RWPE1 (cell line): Measurements from ENCODE around the gene SMIM5.

ENCODE experiments used
- CTCF ChIA-PET: fragments of 350-600 bp; sonication (Branson Sonifier 250); formaldehyde crosslinking; extraction: SDS; loops from one replicate; lab custom pipeline; 2021; lab: Yijun Ruan, JAX
- POLR2A ChIA-PET: fragments of 400-600 bp; formaldehyde crosslinking; extraction: SDS; loops from one replicate; lab custom pipeline; 2020; ENCODE audit warnings: antibody characterized with exemption; ENCODE audit not compliant: low non-redundant PET; lab: Yijun Ruan, JAX
- DNase-seq: peaks from one replicate; pipeline ENCODE4 v3.0.0; 2012; ENCODE audit warnings: low spot score
- H3K27ac ChIP-seq: fragments of 450-650 bp; 2 replicates; pipeline ENCODE4 v1.5.1; 2017
- CTCF ChIP-seq: fragments of 450-650 bp; conservative IDR thresholded peaks from 2 replicates; pipeline ENCODE4 v1.5.1; 2017; ENCODE audit warnings: low read depth, mild to moderate bottlenecking

The SMIM5 gene

GRCh38 chr17:75645501-75645888 is 12.3 kb downstream of the SMIM5 start:
- ChIA-PET CTCF (interaction anchor here (0.7 to 3.4 kb wide), 5 partner anchors 8 to 102 kb away, joined by 3 to 38 read pairs (median 5); partner anchors contain the start of gene SMIM5), POLR2A (no interaction called here)
- TF ChIP-seq CTCF: no peak
- H3K27ac ChIP-seq: peak overlapping the region; percentile 68
- DNase-seq: peak; percentile 89

- POLR2A ChIA-PET: no interaction called here
- H3K27ac ChIP-seq: peak overlapping the region; percentile 68
- TF ChIP-seq CTCF: no peak
- peak; percentile 77 for DNase-seq
- CTCF ChIA-PET: interaction anchor here (0.7 to 3.4 kb wide), 5 partner anchors 8 to 102 kb away, joined by 3 to 38 read pairs (median 5); partner anchors contain the start of gene SMIM5
Measured at GRCh38 chr17:75645889-75646637, 12.8 kb downstream of the SMIM5 start.

GRCh38 chr17:75646638-75646992 is 13.4 kb downstream of the SMIM5 start:
- CTCF ChIA-PET: interaction anchor here (0.6 to 3.4 kb wide), 3 partner anchors 11 to 25 kb away, joined by 3 to 38 read pairs (median 3); partner anchors contain the start of gene SMIM5
- peak overlapping the region; percentile 68 for H3K27ac ChIP-seq
- POLR2A ChIA-PET: no interaction called here
- DNase-seq: no peak
- TF ChIP-seq CTCF: no peak

DNA sequence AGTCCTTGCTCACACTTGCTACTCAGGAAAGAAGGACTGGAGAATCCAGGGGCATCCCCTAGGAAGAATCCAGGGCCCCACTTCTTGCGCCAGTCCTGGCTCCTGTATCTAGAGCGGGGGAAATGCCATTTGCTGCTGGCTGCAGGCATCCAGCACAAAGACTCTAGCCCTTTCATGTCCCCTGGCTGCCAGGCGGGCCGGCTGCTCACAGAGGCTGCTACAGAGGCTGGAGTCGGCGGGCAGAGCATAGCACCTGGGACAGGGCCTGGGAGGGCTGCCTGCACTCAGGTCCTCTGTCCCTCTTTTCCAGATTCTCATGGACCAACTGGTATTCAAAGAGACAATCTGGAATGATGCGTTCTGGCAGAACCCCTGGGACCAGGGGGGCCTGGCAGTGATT is 13.8 kb downstream of the SMIM5 start:
- H3K27ac ChIP-seq: peak overlapping the region; percentile 68
- TF ChIP-seq CTCF: no peak
- DNase-seq: no peak
- POLR2A ChIA-PET: no interaction called here
- CTCF ChIA-PET: interaction anchor here (0.6 to 3.4 kb wide), 2 partner anchors 11 to 14 kb away, joined by 3 to 38 read pairs; partner anchors contain the start of gene SMIM5

DNA sequence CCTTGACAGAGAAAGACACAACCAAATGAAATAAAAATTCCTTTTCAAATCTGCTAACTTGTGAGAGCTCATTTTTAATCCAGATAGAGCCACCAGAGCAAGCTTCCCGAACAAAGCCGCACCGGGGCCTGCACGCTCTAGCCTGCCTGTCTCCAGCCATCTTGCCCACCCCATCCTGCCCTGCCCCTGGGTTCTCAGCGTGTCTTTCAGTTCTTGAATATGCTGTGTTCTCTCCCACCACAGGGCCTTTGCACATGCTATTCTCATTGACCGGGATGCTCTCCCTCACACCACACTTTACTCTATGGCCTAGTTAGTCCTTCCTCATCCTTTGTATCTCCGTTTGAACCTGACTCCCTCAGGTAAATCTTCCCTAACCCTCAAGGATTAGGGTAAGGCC is 14.7 kb downstream of the SMIM5 start:
- CTCF ChIA-PET: interaction anchor here (1.0 kb wide), 1 partner anchor 14 kb away, joined by 4 read pairs; the partner anchor contains the start of gene SMIM5

More for the DNA sequence above, 14.7 kb downstream of the SMIM5 start:
- DNase-seq: no peak
- no peak for TF ChIP-seq CTCF
- peak overlapping the region; percentile 68; the same call in 1 of the 2 replicates for H3K27ac ChIP-seq
- POLR2A ChIA-PET: no interaction called here
